CD14-positive monocyte (primary cell): Measurements from ENCODE around the gene ZCCHC14. TPM values are rescaled to one million over a fixed set of nuclear protein-coding genes. Genes with fewer than 3 reads are reported as not detected.

ENCODE experiments used
- DNase-seq, 3 donors: peaks; one replicate each; pipeline ENCODE4 v3.0.0-alpha.2; 2011 to 2022
- H2AFZ ChIP-seq: 2 replicates; pipeline ENCODE4 v1.6.0; 2012; ENCODE audit warnings: mild to moderate bottlenecking, low read depth, low read length, inconsistent platforms; ENCODE audit not compliant: insufficient read depth, poor library complexity, severe bottlenecking
- H3K27ac ChIP-seq, 2 donors: 1 replicate in 1 of 2; 2 replicates in 1 of 2; pipeline ENCODE4 v1.5.1; 2012 to 2013; ENCODE audit warnings: low read length in 2 of 2, control low read depth in 1 of 2, inconsistent platforms in 1 of 2, low read depth in 1 of 2, mild to moderate bottlenecking in 1 of 2
- H3K27me3 ChIP-seq, 2 donors: one replicate each; pipeline versions ENCODE4 v1.6.0 to v1.6.1; 2011 to 2013; ENCODE audit warnings: low read length in 2 of 2; ENCODE audit not compliant: control insufficient read depth in 2 of 2, insufficient read depth in 2 of 2
- H3K36me3 ChIP-seq, 2 donors: replicated peaks in 1 of 2; 1 replicate in 1 of 2; 2 replicates in 1 of 2; pipeline versions ENCODE4 v1.5.1 to v1.6.1; 2012 to 2013; ENCODE audit warnings: low read length in 2 of 2, control low read depth in 1 of 2, inconsistent platforms in 1 of 2, mild to moderate bottlenecking in 1 of 2; ENCODE audit not compliant: insufficient read depth in 2 of 2, control insufficient read depth in 1 of 2
- H3K4me1 ChIP-seq, 2 donors: 1 replicate in 1 of 2; 2 replicates in 1 of 2; pipeline versions ENCODE4 v1.5.1 to v1.6.1; 2012 to 2013; ENCODE audit warnings: low read length in 2 of 2, control low read depth in 1 of 2, inconsistent platforms in 1 of 2, mild to moderate bottlenecking in 1 of 2, moderate library complexity in 1 of 2; ENCODE audit not compliant: insufficient read depth in 2 of 2, control insufficient read depth in 1 of 2
- H3K4me2 ChIP-seq: replicated peaks from 2 replicates; pipeline ENCODE3; 2012; ENCODE audit warnings: low read length, moderate library complexity, mild to moderate bottlenecking; ENCODE audit not compliant: poor library complexity, severe bottlenecking; ENCODE audit errors: extremely low read depth
- H3K4me3 ChIP-seq, 3 experiments: fragments of 200-600 bp in 1 of 3; sonication (generic) in 1 of 3; replicated peaks in 1 of 3; 1 replicate in 2 of 3; 2 replicates in 1 of 3; pipeline ENCODE4 v1.5.1; 2011 to 2013; ENCODE audit warnings: low read length in 3 of 3, mild to moderate bottlenecking in 3 of 3, control low read depth in 2 of 3, low read depth in 2 of 3, inconsistent platforms in 1 of 3, moderate library complexity in 1 of 3
- H3K79me2 ChIP-seq: 2 replicates; pipeline ENCODE4 v1.6.0; 2012; ENCODE audit warnings: mild to moderate bottlenecking, control low read depth, inconsistent platforms, low read length, moderate library complexity; ENCODE audit not compliant: insufficient read depth
- H3K9ac ChIP-seq: 2 replicates; pipeline ENCODE4 v1.6.0; 2017; ENCODE audit warnings: low read length, mild to moderate bottlenecking; ENCODE audit not compliant: insufficient read depth, poor library complexity, severe bottlenecking
- H3K9me3 ChIP-seq, 2 donors: replicated peaks in 1 of 2; 1 replicate in 1 of 2; 2 replicates in 1 of 2; pipeline versions ENCODE4 v1.5.1 to v1.6.1; 2012 to 2013; ENCODE audit warnings: low read length in 2 of 2, control low read depth in 1 of 2; ENCODE audit not compliant: control insufficient read depth in 1 of 2, insufficient read depth in 1 of 2
- H4K20me1 ChIP-seq: 2 replicates; pipeline ENCODE4 v1.6.0; 2012; ENCODE audit warnings: mild to moderate bottlenecking, low read length, control low read depth, moderate library complexity; ENCODE audit not compliant: insufficient read depth
- H3K27ac Mint-ChIP-seq, 7 donors: one replicate each; pipeline ENCODE4 v1.8.0; 2020; ENCODE audit warnings: mild to moderate bottlenecking in 7 of 7, mixed read lengths in 7 of 7, moderate library complexity in 6 of 7, inconsistent platforms in 2 of 7
- H3K27me3 Mint-ChIP-seq, 3 donors: one replicate each; pipeline ENCODE4 v1.8.0; 2021 to 2022; ENCODE audit warnings: low read depth in 3 of 3, mild to moderate bottlenecking in 3 of 3, mixed read lengths in 3 of 3, moderate library complexity in 3 of 3, inconsistent platforms in 1 of 3
- H3K36me3 Mint-ChIP-seq, 2 donors: one replicate each; pipeline ENCODE4 v1.8.0; 2020; ENCODE audit warnings: mixed read lengths in 2 of 2, inconsistent platforms in 1 of 2, mild to moderate bottlenecking in 1 of 2
- H3K4me1 Mint-ChIP-seq: one replicate; pipeline ENCODE4 v1.8.0; 2020; ENCODE audit warnings: mild to moderate bottlenecking, mixed read lengths
- H3K4me3 Mint-ChIP-seq, 2 donors: one replicate each; pipeline ENCODE4 v1.8.0; 2020; ENCODE audit warnings: mild to moderate bottlenecking in 2 of 2, mixed read lengths in 2 of 2, moderate library complexity in 1 of 2
- H3K9me3 Mint-ChIP-seq, 7 donors: one replicate each; pipeline ENCODE4 v1.8.0; 2020 to 2022; ENCODE audit warnings: mixed read lengths in 7 of 7, mild to moderate bottlenecking in 6 of 7, moderate library complexity in 6 of 7, inconsistent platforms in 2 of 7
- WGBS: methylation state at CpG from one replicate; pipeline ENCODE4 v1.1.5; 2013; ENCODE audit warnings: missing lambda C conversion rate; ENCODE audit not compliant: insufficient coverage; 5-methylcytosine and 5-hydroxymethylcytosine counted together
- intact Hi-C, 2 donors: fragments of 100-400 bp; cut with micrococcal nuclease; formaldehyde crosslinking; loops; one replicate each; pipeline versions ENCODE4 v1.15.0 to v1.15.1; 2023
- polyA plus RNA-seq, 3 donors: library from polyadenylated mRNA; depleted of rRNA in 1 of 3; unstranded in 2 of 3; stranded (reverse) in 1 of 3; fragments of 300-500 nt in 2 of 3; fragments of >200 nt in 1 of 3; fragmentation: Illumina TruSeq in 2 of 3; gene quantifications; 1 replicate in 2 of 3; 2 replicates in 1 of 3; pipeline ENCODE4 v1.2.3, GENCODE V29; 2012 to 2021
- TF ChIP-seq, protein P1 (sequence below): fragments of 200-600 bp; IDR thresholded peaks from one replicate; pipeline ENCODE4 v1.8.0; 2022; ENCODE audit warnings: antibody characterized with exemption, mild to moderate bottlenecking

Gene ZCCHC14
- polyA plus RNA-seq, 3 donors = 0.11 to 4.0 (median 0.22) TPM

DNA sequence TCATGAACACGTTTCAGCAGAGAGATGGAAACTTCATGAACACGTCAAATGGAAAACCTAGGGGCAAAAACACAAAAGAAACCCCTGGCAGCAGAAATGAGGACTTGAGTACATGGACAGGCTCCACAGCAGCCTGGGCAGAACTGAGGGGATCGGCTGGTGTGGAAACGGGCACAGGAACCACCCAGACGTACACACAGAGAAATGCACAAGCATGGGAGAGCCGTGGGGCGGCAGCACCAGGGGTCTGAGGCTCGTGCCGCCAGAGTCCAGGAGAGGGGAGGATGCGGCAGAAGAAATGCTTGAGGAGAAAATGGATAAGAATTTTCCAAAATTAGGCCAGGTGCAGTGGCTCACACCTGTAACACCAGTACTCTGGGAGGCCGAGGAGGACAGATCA lies 70.7 kb downstream of the ZCCHC14 start:
- H3K9me3 Mint-ChIP-seq = peaks cover 0 to 3% (median 0%) of the 10 kb centered on the region in 7 donors
- no peaks in the 10 kb centered on the region for H3K4me1 Mint-ChIP-seq
- intact Hi-C loops = no loop called here
- Histone ChIP-seq H3K27me3 (no peaks in the 10 kb centered on the region), H3K79me2 (no peaks in the 10 kb centered on the region), H3K9ac (no peak overlapping the region), H3K4me1 (no peaks in the 10 kb centered on the region), H2AFZ (no peak overlapping the region), H3K36me3 (peaks cover 15 to 39% of the 10 kb centered on the region in 2 donors), H3K9me3 (no peaks in the 10 kb centered on the region), H3K4me3 (no peak overlapping the region), H3K4me2 (no peak overlapping the region), H4K20me1 (peaks cover 4% of the 10 kb centered on the region), H3K27ac (no peak overlapping the region)
- H3K4me3 Mint-ChIP-seq = no peak overlapping the region
- peak overlapping the region in 1 of 7 donors; percentile 15 for H3K27ac Mint-ChIP-seq
- H3K36me3 Mint-ChIP-seq = peaks cover 42 to 64% of the 10 kb centered on the region in 2 donors
- peaks cover 0 to 4% (median 2%) of the 10 kb centered on the region in 3 donors for H3K27me3 Mint-ChIP-seq
- TF ChIP-seq, protein P1, sequence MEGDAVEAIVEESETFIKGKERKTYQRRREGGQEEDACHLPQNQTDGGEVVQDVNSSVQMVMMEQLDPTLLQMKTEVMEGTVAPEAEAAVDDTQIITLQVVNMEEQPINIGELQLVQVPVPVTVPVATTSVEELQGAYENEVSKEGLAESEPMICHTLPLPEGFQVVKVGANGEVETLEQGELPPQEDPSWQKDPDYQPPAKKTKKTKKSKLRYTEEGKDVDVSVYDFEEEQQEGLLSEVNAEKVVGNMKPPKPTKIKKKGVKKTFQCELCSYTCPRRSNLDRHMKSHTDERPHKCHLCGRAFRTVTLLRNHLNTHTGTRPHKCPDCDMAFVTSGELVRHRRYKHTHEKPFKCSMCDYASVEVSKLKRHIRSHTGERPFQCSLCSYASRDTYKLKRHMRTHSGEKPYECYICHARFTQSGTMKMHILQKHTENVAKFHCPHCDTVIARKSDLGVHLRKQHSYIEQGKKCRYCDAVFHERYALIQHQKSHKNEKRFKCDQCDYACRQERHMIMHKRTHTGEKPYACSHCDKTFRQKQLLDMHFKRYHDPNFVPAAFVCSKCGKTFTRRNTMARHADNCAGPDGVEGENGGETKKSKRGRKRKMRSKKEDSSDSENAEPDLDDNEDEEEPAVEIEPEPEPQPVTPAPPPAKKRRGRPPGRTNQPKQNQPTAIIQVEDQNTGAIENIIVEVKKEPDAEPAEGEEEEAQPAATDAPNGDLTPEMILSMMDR = no peak
- no peak for DNase-seq
- 98% methylated on average over 6 of the region's 11 CpGs for WGBS

DNA sequence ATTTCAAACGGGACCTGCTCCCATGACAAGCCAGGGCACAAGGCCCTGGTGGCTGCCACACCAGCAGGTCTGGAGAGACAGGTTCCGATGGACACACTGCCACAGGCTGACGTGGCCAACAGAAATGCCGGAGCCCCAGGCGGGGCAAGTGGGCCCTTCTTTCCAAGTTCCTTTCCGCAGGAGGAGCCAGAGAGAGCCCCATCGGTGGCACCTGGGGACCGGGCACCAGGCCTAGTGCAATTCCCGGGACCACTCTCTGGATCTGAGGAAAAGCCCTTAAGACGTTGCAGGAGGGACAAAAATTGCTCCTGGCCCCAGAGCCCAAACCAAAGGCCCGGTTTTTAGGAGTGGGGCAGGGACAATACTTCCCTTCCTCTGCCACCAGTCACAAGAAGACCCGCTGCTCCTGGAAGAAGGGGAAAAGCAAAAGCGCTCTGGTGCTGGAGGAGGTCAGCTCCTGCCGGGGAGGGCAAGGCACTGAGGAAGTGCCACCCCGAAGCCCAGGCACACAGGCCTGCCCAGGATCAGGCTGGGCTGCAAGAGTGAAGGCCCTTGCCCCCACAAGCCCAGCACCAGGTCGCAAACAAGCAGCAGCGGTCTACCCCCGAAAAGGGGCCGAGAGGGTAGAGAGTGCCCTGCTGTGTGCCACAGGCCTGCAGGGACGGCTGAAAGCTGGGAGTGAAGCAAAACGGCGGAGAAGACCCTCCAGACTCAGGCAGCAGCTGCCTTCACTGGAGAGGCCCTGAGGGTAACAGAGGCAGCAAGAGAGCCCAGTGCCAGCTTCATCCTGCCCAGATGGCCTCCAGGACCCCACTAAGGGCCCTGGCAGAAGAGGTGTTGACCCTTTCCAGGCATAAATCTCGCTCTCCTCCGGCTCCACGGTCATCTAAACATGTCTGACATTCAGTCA lies 71.6 kb downstream of the ZCCHC14 start:
- intact Hi-C loops = no loop called here
- Mint-ChIP-seq H3K27ac (peak overlapping the region in 1 of 7 donors; percentile 18), H3K36me3 (peaks cover 45 to 69% of the 10 kb centered on the region in 2 donors), H3K4me1 (no peaks in the 10 kb centered on the region), H3K9me3 (peaks cover 0 to 3% (median 0%) of the 10 kb centered on the region in 7 donors), H3K27me3 (peaks cover 0 to 5% (median 2%) of the 10 kb centered on the region in 3 donors), H3K4me3 (no peak overlapping the region)
- peaks cover under 1% of the 10 kb centered on the region for H4K20me1 ChIP-seq
- H3K4me1 ChIP-seq = no peaks in the 10 kb centered on the region
- H3K27ac ChIP-seq = no peak overlapping the region
- no peaks in the 10 kb centered on the region for H3K79me2 ChIP-seq
- DNase-seq = no peak
- no peaks in the 10 kb centered on the region for H3K27me3 ChIP-seq
- TF ChIP-seq, protein P1 = no peak
- peaks cover 17 to 45% of the 10 kb centered on the region in 2 donors for H3K36me3 ChIP-seq
- no peak overlapping the region for H3K9ac ChIP-seq
- H3K9me3 ChIP-seq = no peaks in the 10 kb centered on the region
- H2AFZ ChIP-seq = no peak overlapping the region
- H3K4me2 ChIP-seq = no peak overlapping the region
- no peak overlapping the region for H3K4me3 ChIP-seq
- WGBS = 99% methylated on average over 20 of the region's 25 CpGs
